Neural crest cell (in vitro differentiated cells): Measurements from ENCODE around the gene MEIOC. TPM values are rescaled to one million over a fixed set of nuclear protein-coding genes. Genes with fewer than 3 reads are reported as not detected.
"Not testable (repeated sequence)": the region's sequence is repeated elsewhere in the genome, so short reads cannot be mapped to it uniquely, and the experiment has no call there.

Experiments
- DNase-seq: peaks from one replicate; pipeline ENCODE4 v3.0.0; 2021; ENCODE audit warnings: low read depth, mixed read lengths, low spot score
- H3K27ac Mint-ChIP-seq: one replicate; pipeline ENCODE4 v1.8.0; 2021; ENCODE audit warnings: mild to moderate bottlenecking, mixed read lengths; ENCODE audit not compliant: unreplicated experiment
- H3K27me3 Mint-ChIP-seq: 2 replicates; pipeline ENCODE4 v1.8.0; 2021; ENCODE audit warnings: low read depth, mild to moderate bottlenecking, mixed read lengths
- H3K36me3 Mint-ChIP-seq: 2 replicates; pipeline ENCODE4 v1.8.0; 2021; ENCODE audit warnings: low read depth, mild to moderate bottlenecking, mixed read lengths
- H3K4me1 Mint-ChIP-seq: 2 replicates; pipeline ENCODE4 v1.8.0; 2021; ENCODE audit warnings: mixed read lengths
- H3K4me3 Mint-ChIP-seq: one replicate; pipeline ENCODE4 v1.8.0; 2021; ENCODE audit warnings: mild to moderate bottlenecking, mixed read lengths
- H3K9me3 Mint-ChIP-seq: 2 replicates; pipeline ENCODE4 v1.8.0; 2021; ENCODE audit warnings: mixed read lengths
- total RNA-seq: library from RNA; stranded (reverse); gene quantifications from 2 replicates; pipeline ENCODE4 v1.2.1, GENCODE V29; 2021
- TF ChIP-seq, protein P1 (sequence below): fragments of 200-600 bp; sonication (generic); conservative IDR thresholded peaks from 2 replicates; pipeline ENCODE4 v1.5.0; 2021; ENCODE audit warnings: antibody characterized with exemption, mild to moderate bottlenecking

MEIOC gene
- total RNA-seq, 1 donor from 2014 or later, result 0.70 TPM

DNA sequence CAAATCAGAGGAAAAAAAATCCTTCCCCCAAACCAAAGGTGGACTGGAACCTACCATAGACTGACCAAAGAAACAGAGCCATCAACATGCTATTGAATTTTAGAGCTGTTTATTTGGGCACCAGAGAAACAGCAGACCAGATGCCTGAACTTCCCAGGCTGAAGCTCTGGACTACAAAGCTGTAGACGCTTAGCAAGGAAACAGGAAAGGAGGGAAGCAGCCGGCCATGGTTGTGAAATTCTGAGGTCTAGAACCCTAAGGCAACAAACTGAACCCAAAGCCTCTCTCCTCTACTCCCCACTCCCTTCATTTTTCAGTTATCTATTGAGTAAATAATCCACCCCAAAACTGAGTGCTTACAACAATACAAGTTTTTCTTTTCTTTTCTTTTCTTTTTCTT, 45.4 kb upstream of the MEIOC start:
- Mint-ChIP-seq H3K4me1 (peaks cover 18% of the 10 kb centered on the region), H3K27me3 (no peaks in the 10 kb centered on the region), H3K9me3 (no peaks in the 10 kb centered on the region), H3K27ac (no peak overlapping the region), H3K36me3 (no peaks in the 10 kb centered on the region), H3K4me3 (no peak overlapping the region)
- TF ChIP-seq, protein P1, sequence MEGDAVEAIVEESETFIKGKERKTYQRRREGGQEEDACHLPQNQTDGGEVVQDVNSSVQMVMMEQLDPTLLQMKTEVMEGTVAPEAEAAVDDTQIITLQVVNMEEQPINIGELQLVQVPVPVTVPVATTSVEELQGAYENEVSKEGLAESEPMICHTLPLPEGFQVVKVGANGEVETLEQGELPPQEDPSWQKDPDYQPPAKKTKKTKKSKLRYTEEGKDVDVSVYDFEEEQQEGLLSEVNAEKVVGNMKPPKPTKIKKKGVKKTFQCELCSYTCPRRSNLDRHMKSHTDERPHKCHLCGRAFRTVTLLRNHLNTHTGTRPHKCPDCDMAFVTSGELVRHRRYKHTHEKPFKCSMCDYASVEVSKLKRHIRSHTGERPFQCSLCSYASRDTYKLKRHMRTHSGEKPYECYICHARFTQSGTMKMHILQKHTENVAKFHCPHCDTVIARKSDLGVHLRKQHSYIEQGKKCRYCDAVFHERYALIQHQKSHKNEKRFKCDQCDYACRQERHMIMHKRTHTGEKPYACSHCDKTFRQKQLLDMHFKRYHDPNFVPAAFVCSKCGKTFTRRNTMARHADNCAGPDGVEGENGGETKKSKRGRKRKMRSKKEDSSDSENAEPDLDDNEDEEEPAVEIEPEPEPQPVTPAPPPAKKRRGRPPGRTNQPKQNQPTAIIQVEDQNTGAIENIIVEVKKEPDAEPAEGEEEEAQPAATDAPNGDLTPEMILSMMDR, result no peak
- DNase-seq, result no peak

DNA sequence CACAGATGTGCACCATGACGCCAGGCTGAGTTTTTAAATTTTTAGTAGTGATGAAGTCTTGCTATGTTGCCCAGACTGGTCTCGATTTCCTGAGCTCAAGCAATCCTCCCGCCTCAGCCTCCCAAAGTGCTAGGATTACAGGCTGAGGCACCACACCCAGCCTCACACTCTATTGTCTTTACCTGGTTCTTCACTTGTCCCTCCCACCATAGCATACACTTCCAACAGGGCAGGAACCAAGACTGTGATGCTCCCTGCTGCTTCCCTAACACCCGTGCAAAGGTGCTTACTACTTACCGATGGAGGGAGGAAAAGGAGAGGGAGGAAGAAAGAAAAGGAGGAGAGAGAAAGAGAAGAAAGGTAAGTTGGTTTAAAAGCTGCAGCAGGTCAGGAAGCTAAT, 41.4 kb upstream of the MEIOC start:
- TF ChIP-seq, protein P1, result no peak
- Mint-ChIP-seq H3K9me3 (no peaks in the 10 kb centered on the region), H3K27ac (no peak overlapping the region), H3K4me1 (peaks cover 3% of the 10 kb centered on the region), H3K36me3 (no peaks in the 10 kb centered on the region), H3K4me3 (no peak overlapping the region), H3K27me3 (no peaks in the 10 kb centered on the region)
- no peak for DNase-seq

DNA sequence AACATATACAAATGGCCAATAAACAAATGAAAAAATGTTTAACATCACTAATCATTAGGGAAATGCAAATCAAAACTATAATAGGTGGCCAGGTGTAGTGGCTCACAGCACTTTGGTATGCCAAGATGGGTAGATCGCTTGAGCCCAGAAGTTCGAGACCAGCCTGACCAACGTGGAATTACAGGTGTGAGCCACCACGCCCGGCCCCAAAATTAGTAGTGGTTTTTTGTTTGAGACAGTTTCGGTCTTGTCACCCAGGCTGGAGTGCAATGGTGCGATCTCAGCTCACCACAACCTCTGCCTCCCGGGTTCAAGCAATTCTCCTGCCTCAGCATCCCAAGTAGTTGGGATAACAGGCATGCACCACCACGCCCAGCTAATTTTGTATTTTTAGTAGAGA, 37.6 kb upstream of the MEIOC start:
- not testable (repeated sequence) for H3K4me3 Mint-ChIP-seq, H3K4me1 Mint-ChIP-seq, DNase-seq

DNA sequence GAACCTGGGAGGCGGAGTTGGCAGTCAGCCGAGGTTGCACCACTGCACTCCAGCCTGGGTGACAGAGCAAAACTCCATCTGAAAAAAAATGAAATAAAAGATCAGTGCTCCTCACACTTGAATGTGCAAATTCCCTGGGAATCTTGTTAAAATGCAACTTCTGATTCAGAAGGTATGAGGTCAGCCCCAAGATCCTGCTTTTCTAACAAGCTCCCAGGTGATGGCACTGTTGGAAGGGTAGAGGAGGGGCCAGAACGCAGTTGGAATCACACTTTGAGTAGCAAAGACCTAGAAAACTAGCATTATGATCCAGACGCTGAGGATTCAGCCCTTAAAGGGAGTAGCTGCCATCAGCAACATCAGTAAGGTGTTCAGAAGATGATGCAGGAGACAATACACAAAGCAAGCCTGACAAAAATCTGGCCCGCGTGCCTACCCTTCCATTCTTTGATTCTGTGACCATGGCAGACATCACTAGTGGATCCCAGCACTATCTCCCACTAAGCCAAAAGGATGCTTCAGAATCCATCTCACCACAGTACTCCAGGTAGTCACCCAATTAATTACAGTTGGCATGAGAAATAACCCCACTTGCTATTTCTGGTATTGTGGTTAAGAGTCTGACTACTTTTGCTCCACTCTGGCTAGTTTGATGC, 33.1 kb upstream of the MEIOC start:
- no peak for DNase-seq
- peaks cover 12% of the 10 kb centered on the region for H3K4me1 Mint-ChIP-seq
- no peak overlapping the region for H3K27ac Mint-ChIP-seq
- TF ChIP-seq, protein P1, result no peak
- no peak overlapping the region for H3K4me3 Mint-ChIP-seq
- no peaks in the 10 kb centered on the region for H3K9me3 Mint-ChIP-seq
- H3K27me3 Mint-ChIP-seq, result no peaks in the 10 kb centered on the region
- H3K36me3 Mint-ChIP-seq, result no peaks in the 10 kb centered on the region

More for the DNA sequence above, 37.6 kb upstream of the MEIOC start:
- H3K36me3 Mint-ChIP-seq, H3K27me3 Mint-ChIP-seq, H3K9me3 Mint-ChIP-seq, H3K27ac Mint-ChIP-seq: not testable (repeated sequence)

DNA sequence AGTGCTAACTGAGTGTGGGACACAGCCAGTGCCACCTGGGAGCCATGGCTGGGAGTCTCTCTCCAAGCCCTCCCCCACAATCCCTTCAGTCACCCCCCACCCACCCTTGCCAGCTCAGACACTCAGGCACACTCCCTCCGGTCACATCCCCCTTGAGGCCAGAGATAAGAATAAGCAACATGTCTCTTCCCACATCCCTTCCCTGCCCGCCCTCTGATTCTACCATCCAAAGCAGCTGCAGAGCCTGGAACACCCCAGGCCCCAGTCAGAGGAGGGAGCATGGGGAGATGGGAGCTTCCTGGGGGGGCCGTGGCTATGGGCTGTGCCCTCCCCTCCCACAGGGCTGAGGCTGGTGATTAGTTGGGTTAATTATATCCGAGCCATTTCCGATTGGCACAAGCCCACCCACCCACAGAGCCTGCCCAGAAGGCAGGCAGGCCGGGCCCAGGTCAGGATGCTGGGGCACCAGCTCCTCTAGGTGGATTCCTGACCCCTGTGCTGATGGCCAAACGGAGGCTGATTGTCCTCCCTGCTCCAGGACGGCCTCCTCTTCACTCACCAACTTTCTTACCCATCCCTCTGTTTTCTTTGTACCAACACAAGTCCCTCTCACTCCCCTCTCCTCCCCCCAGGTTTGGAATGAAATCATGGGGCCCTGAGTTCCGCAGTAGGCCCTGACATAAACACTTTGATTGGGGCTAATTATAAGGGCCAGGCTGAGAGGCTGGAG, 28.6 kb upstream of the MEIOC start:
- no peak for DNase-seq
- Mint-ChIP-seq H3K4me3 (peak overlapping the region; percentile 52), H3K4me1 (peaks cover 23% of the 10 kb centered on the region), H3K27me3 (no peaks in the 10 kb centered on the region), H3K36me3 (no peaks in the 10 kb centered on the region), H3K9me3 (no peaks in the 10 kb centered on the region), H3K27ac (peak overlapping the region; percentile 97)
- TF ChIP-seq, protein P1, result no peak
